Activated T-cell treated with anti-CD3 and anti-CD28 coated beads for 48 hours (primary cell): Measurements from ENCODE around the gene MECP2.
A peak's percentile ranks its signal among the peaks of the same experiment; 100 is the strongest.

Source experiments
- DNase-seq: peaks from one replicate; pipeline ENCODE4 v3.0.0-alpha.2; 2020; ENCODE audit warnings: low read depth

The MECP2 gene

DNA sequence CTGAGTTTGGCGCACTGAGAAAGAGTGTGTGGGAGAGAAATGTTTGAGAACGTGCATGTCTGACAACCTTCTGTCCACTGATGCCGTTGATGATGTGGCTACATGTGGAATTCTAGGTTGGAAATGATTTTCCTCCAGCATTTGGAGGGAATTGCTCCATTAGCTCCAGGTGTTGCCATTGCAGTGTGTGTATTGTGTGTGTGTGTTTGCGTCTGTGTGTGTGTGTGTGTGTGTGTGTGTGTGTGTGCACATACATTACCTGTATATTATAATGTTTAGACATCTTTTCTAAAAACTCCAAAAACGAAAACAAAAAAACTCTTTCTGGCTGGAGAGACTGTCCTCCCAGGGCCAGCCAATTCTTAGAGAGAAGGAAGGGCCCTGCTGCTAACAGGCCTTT, 18.2 kb upstream of the MECP2 start:
- DNase-seq = no peak

DNA sequence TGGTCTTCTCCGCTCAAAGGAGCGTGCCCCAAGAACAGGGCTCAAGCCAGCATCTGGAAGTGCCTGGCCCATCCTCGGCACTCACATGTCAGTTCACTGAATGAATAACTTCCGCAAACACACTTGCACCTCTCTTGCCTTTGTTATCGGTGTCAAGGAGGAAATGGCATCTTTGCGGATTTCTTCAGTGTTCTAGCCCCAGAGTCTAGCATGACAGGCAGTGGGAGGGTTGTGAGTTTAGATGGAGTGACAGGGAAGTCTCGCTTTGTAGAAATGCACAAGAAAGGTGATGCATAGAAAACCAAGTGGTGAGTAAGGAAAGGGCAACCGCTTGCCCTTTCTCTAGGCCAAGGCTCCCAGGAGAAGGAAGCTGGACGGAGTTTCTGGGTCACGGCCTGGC, 17.6 kb upstream of the MECP2 start:
- no peak for DNase-seq

GRCh38 chrX:154114652-154115051, 17.1 kb upstream of the MECP2 start:
- DNase-seq = no peak

GRCh38 chrX:154113729-154114128, 16.2 kb upstream of the MECP2 start:
- DNase-seq = no peak

DNA sequence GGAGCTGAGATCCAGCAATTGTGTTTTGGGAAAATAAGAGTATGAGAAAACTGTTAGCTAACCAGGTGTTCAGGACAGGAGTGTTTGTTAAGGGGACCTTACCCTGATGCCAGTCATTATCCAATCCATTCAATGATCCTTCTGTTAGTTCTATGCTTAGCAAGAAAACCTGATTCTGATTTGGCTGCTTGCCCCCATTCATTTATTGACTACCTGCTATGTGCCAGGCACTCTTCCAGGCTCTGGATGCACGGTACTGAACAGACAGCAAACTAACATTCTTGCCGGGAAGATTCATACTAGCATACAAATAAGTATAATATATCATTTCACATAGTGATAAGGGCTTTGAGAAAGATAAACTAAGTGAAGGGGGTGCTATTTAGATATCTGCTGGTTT, 1.0 kb upstream of the MECP2 start:
- no peak for DNase-seq

GRCh38 chrX:154097003-154097588, 421 bp downstream of the MECP2 start:
- peak; percentile 59 for DNase-seq

- DNase-seq = no peak
Observed at GRCh38 chrX:154096140-154097002, 1.1 kb downstream of the MECP2 start.

- no peak for DNase-seq
Observed at GRCh38 chrX:154094833-154095232, 2.7 kb downstream of the MECP2 start.

- DNase-seq = no peak
Observed at GRCh38 chrX:154093965-154094364, 3.6 kb downstream of the MECP2 start.

DNA sequence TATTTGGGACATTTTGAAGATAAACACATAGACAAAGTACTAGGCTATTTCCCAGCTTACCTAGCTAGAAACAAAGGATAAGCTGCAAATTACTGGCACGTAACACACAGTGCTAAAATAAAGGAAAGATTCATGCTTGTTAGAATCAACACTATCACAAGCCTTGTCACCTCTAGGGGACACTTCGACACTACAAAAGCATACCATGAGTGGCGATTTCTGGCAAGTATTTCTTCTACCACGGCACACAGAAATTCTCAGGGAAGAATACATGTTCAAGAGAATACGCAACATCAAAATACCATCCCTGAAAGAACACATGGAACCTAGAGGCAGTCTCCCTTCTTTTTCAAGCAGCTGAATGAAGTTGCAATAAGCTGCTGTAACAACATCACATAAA, 5.1 kb downstream of the MECP2 start:
- DNase-seq = no peak

DNA sequence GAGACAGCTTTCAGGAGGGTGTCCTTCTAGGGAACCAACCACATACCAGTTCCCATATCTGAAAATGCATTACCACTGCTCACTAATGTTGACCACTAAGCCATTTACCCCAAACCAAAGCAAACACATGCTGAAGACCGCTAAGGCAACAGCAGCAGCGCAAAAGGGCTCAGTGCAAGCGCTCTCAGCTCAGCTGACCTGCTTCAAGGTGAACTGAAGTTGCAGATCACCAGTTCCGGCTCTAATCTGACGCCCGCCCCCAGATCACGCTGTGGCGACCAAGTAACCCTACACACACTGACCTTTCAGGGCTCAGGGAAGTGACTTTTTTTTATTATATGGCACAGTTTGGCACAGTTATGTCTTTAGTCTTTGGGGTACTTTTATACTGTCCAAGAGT, 5.8 kb downstream of the MECP2 start:
- no peak for DNase-seq

GRCh38 chrX:154090731-154091130, 6.8 kb downstream of the MECP2 start:
- DNase-seq = no peak

DNA sequence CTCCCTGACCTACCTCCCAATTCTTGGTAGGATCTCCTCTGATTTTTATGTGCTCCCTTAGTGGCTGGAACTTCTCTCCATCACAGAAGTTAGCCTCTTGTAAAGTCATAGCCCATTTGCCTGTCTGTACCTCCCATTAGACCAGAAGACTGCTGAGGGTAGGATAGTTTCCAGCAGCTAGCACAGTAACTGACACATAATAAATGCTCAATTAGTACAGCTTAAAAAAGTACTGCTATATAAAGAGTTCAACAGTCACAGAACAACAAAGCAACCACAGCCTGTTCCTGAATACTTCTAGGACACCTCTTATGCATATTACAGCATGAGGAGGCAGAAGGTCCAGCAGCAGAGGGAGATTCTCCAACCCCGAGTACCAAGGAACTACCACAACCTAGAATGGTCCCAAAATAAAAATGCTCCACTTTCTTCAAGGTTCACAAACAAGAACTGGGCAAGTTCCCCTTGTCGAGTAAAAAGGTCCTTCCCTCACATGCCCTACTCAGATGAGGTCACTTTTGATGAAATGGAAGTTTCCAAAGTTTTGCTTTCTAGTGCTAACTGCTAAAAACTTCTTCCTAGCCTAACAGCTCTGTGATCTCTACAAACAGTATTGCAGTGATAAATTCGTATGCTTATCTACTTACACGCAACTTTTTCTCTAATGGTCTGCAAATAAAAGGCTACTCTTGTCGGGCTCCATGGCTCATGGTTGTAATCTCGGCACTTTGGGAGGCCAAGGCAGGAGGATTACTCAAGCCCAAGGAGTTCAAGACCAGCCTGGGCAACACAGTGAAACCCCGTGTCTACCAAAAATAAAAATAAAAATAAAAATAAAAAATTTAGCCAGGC, 12.8 kb downstream of the MECP2 start:
- no peak for DNase-seq

GRCh38 chrX:154083126-154083517, 14.4 kb downstream of the MECP2 start:
- DNase-seq = no peak

DNA sequence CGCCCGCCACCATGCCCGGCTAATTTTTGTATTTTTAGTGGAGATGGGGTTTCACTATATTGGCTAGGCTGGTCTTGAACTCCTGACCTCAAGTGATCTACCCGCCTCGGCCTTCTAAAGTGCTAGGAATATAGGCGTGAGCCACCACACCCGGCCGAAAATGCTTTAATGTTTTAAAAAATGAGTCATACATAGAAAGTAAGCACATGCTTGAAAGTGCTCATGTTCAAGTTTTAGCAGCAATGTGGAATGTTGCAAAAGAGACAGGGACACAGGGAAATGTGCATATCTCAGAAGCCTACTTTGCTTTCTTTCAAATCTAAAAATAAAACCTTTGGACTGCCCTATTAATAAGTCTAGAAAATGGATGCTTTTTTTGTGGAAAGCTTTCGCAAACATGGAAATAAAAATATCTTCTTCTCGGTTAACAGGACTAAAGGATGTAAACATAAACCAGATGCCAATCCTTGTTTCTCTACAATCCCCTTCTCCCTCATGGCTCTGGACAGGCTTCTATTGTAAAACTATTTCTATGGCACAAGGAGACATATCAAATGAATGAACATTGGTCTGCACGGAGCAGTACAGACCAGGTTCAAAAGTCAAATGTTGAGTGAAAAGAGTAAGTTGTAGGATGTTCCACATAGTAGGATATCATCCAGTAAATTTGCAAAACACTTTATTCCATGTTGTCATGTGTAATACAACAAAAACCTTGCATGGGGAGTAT, 15.0 kb downstream of the MECP2 start:
- no peak for DNase-seq

DNA sequence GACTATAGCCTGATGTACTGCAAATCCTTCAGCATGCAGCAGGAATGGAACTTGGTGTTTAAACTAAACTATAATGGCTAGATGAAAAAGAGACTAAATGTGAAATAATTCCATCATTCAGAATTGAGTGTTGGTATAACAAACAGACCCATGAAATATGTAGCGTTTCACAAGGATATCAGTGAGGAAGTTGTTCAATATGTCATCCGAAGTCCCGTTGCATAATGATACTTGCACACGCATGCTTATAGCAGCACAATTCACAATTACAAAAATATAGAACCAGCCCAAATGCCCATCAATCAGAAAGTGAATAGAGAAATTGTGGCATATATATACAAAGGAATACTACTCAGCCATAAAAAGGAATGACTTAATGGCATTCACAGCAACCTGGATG, 20.4 kb downstream of the MECP2 start:
- DNase-seq = no peak

- no peak for DNase-seq
Observed at GRCh38 chrX:154074199-154074598, 23.3 kb downstream of the MECP2 start.

GRCh38 chrX:154072192-154072591, 25.3 kb downstream of the MECP2 start:
- DNase-seq = no peak

GRCh38 chrX:154068560-154068959, 29.0 kb downstream of the MECP2 start:
- no peak for DNase-seq

DNA sequence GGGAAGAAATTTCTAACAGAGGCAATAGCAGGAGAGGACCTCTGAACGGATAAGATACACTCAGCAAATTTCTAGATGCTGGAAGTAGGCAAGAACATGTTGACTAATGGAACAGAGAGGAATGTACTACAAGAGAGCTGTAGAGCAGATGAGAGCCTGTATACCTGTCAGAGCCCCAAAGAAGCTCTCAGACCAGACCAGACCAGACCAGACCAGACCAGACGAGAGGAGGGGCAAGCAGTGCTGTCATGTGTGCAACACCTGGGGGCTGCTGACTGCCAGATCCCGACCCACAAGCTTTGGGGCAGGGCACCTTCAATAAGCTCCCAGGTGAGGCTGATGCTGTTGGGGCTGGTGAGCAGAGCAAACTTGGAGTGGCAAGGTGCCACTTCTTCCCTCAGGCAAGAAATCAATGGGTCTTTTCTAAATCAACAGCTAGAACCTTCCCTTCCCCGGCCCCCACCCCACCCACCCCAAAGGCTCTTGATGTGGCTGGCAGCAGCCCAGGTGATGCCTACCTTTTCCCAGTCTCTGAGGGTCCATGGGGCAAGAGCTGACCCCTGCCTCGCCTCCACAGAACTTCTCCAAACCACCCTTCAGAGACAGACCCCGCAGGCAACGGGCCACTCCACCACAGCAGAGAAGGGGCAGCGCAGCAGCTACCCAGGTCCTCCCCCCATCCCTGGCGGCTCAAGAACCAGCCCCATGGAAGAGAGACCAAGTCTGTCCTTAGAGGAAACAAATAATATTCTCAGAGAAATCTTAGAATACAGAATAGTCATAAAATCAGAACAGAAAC, 32.7 kb downstream of the MECP2 start:
- DNase-seq = no peak

DNA sequence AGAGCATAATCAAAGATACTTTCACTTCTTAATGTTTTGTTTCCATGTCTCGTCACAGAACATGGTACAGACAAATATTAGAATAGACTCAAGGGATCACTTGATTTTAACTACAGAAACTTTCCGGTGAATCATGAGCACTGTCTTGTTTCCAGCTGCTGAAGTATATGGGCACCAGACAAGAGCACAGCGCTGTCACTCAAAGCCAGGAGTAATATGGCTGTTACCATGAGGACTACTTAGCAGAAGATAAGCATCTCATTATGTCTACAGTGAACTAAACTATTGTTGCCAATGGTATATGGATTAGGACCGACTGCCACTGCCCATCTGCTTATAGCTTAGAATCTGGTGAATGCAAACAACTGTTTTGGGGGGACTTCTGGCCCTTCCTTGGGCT, 34.3 kb downstream of the MECP2 start:
- DNase-seq = no peak
